Sciatic nerve (tissue), 2 donors: Measurements from ENCODE around the gene HDDC2. TPM values are rescaled to one million over a fixed set of nuclear protein-coding genes. Genes with fewer than 3 reads are reported as not detected.
"Not testable (repeated sequence)": the region's sequence is repeated elsewhere in the genome, so short reads cannot be mapped to it uniquely, and the experiment has no call there.

Experiments used
- ATAC-seq: fragments of 200-7000 bp; cut with Tn5 transposase; one replicate; pipeline ENCODE4 v1.9.1; 2020; ENCODE audit warnings: mild to moderate bottlenecking, moderate library complexity
- DNase-seq: peaks from one replicate; pipeline ENCODE4 v3.0.0-alpha.2; 2020; ENCODE audit warnings: low spot score
- intact Hi-C: fragments of 100-400 bp; cut with DNase I; formaldehyde crosslinking; loops from one replicate; pipeline ENCODE4 v1.14.2; 2022
- total RNA-seq: library from RNA; stranded (reverse); fragmentation: NEBNext Ultra II Directional; extraction: Animal tissue kit (Norgen Biotek cat#: 25700); gene quantifications from one replicate; pipeline ENCODE4 v1.2.1, GENCODE V29; 2021
- donor health status: DM: no; HTN: no; CAD: no.
- donor health status: DM: no; HTN: no; CAD: no.

HDDC2 gene
- total RNA-seq, 1 donor from 2014 or later = 58.4 TPM

GRCh38 chr6:125307964-125308615 lies 6.3 kb upstream of the HDDC2 start:
- intact Hi-C loops = no loop called here
- ATAC-seq (no peak), DNase-seq (no peak)

GRCh38 chr6:125307150-125307838 lies 5.5 kb upstream of the HDDC2 start:
- intact Hi-C loops = no loop called here
- ATAC-seq (no peak), DNase-seq (no peak)

- ATAC-seq = no peak
- intact Hi-C loops = no loop called here
Measured at GRCh38 chr6:125306756-125307149, 5.0 kb upstream of the HDDC2 start.

GRCh38 chr6:125304970-125305660 lies 3.3 kb upstream of the HDDC2 start:
- intact Hi-C loops = no loop called here
- ATAC-seq (no peak), DNase-seq (no peak)

More at GRCh38 chr6:125306756-125307149, 5.0 kb upstream of the HDDC2 start:
- DNase-seq = no peak

GRCh38 chr6:125303512-125303854 lies 1.7 kb upstream of the HDDC2 start:
- no peak for DNase-seq
- ATAC-seq = no peak
- intact Hi-C loops = no loop called here

GRCh38 chr6:125302840-125303511 lies 1.2 kb upstream of the HDDC2 start:
- intact Hi-C loops = no loop called here
- DNase-seq (no peak), ATAC-seq (no peak)

- intact Hi-C loops = no loop called here
- ATAC-seq (no peak), DNase-seq (no peak)
Measured at GRCh38 chr6:125300992-125301434, 754 bp downstream of the HDDC2 start.

GRCh38 chr6:125299257-125299656 lies 2.5 kb downstream of the HDDC2 start:
- DNase-seq (no peak), ATAC-seq (no peak)
- intact Hi-C loops = no loop called here

GRCh38 chr6:125296471-125296870 lies 5.3 kb downstream of the HDDC2 start:
- intact Hi-C loops = no loop called here

GRCh38 chr6:125294925-125295324 lies 6.8 kb downstream of the HDDC2 start:
- ATAC-seq = no peak
- intact Hi-C loops = no loop called here

More at GRCh38 chr6:125296471-125296870, 5.3 kb downstream of the HDDC2 start:
- ATAC-seq (no peak), DNase-seq (no peak)

GRCh38 chr6:125294036-125294435 lies 7.7 kb downstream of the HDDC2 start:
- intact Hi-C loops = no loop called here
- no peak for ATAC-seq
- DNase-seq = no peak

More at GRCh38 chr6:125294925-125295324, 6.8 kb downstream of the HDDC2 start:
- DNase-seq = no peak

GRCh38 chr6:125293587-125293986 lies 8.2 kb downstream of the HDDC2 start:
- DNase-seq (no peak), ATAC-seq (no peak)
- intact Hi-C loops = no loop called here

- no peak for ATAC-seq
- intact Hi-C loops = no loop called here
- DNase-seq = no peak
Measured at GRCh38 chr6:125287718-125288117, 14.0 kb downstream of the HDDC2 start.

- no peak for DNase-seq
- no peak for ATAC-seq
- intact Hi-C loops = no loop called here
Measured at GRCh38 chr6:125285936-125286335, 15.8 kb downstream of the HDDC2 start.

- intact Hi-C loops = no loop called here
- DNase-seq (no peak), ATAC-seq (no peak)
Measured at GRCh38 chr6:125285353-125285752, 16.4 kb downstream of the HDDC2 start.

GRCh38 chr6:125282470-125282869 lies 19.3 kb downstream of the HDDC2 start:
- not testable (repeated sequence) for ATAC-seq, DNase-seq

GRCh38 chr6:125280370-125281035 lies 21.3 kb downstream of the HDDC2 start:
- intact Hi-C loops, DNase-seq, ATAC-seq: not testable (repeated sequence)

More at GRCh38 chr6:125282470-125282869, 19.3 kb downstream of the HDDC2 start:
- intact Hi-C loops = not testable (repeated sequence)

- intact Hi-C loops = no loop called here
- no peak for ATAC-seq
- DNase-seq = no peak
Measured at GRCh38 chr6:125279961-125280360, 21.8 kb downstream of the HDDC2 start.

- ATAC-seq = no peak
- no peak for DNase-seq
- intact Hi-C loops = no loop called here
Measured at GRCh38 chr6:125277838-125278237, 23.9 kb downstream of the HDDC2 start.
